ENCODE results near the gene WT1. TPM values are rescaled to one million over a fixed set of nuclear protein-coding genes. Genes with fewer than 3 reads are reported as not detected.

WT1 gene
- total and polyA plus RNA-seq, 10 of the 15 experiments (the other 5 are each of a cell fraction or from before 2014, with no cell fraction given), result 0.07 to 0.37 (median 0.08) TPM; not detected in 7

DNA sequence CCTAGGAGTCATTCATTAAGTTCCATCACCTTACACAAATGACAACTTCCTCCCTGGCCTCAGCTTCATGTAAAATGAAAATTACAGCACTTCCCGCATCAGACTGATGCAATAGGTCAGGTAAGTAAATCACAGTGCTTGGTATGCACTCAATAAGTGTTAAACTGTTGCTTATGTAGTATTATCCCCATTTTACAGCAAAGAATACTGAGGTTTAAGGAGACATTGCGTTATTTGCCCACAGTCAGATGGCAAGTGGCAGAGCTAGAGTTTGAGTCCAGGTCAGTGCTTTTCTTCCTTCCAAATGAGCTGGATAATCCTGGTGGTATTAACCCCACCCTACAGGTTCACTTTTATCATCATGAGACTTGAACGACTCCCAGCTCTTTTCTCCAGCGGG is 29.7 kb downstream of the WT1 start:
- Histone ChIP-seq H3K4me2 (ENCODE audit: control insufficient read depth, insufficient read depth) (no peak overlapping the region), H3K4me1 (ENCODE audit: control insufficient read depth, insufficient read depth, low read length) (no peaks in the 10 kb centered on the region), H3K9ac (ENCODE audit: control insufficient read depth, insufficient read depth, low read length) (no peak overlapping the region), H3K27ac (ENCODE audit: control insufficient read depth, insufficient read depth) (no peak overlapping the region), H2AFZ (ENCODE audit: control insufficient read depth, low read depth, low read length) (no peak overlapping the region), H3K4me3 (no peak overlapping the region), H3K36me3 (ENCODE audit: control insufficient read depth in 2 of 2, insufficient read depth in 2 of 2, low read length in 1 of 2) (no peaks in the 10 kb centered on the region), H4K20me1 (ENCODE audit: control insufficient read depth, insufficient read depth) (no peaks in the 10 kb centered on the region), H3K27me3 (replicated peaks in 1 of 2; ENCODE audit: control insufficient read depth in 2 of 2, insufficient read depth in 2 of 2, low read length in 1 of 2) (no peaks in the 10 kb centered on the region; a peak in 1 of 4 replicates), H3K79me2 (ENCODE audit: control insufficient read depth, insufficient read depth, low read length) (no peaks in the 10 kb centered on the region), H3K9me3 (replicated peaks; ENCODE audit: control insufficient read depth, insufficient read depth, low read length) (no peaks in the 10 kb centered on the region)
- SMC1A ChIA-PET (ENCODE audit: uncharacterized antibody, unreplicated experiment), result interaction anchor here (0.5 to 1.3 kb wide), 3 partner anchors 38 to 265 kb away, joined by 3 read pairs; no protein-coding TSS in a partner anchor
- POLR2A ChIA-PET, result no interaction called here
- FAIRE-seq (no peak), DNase-seq (ENCODE audit: low read depth, low spot score) (no peak), ATAC-seq (no peak)
- RAD21 ChIA-PET (ENCODE audit: unreplicated experiment), result no interaction called here
- intact Hi-C loops (cut with micrococcal nuclease; ENCODE audit: unreplicated experiment) (no loop called here), in situ Hi-C loops (cut with MboI) (no loop called here)
- CTCF ChIA-PET, result interaction anchor here (0.9 to 1.5 kb wide), 2 partner anchors 8 to 19 kb away, joined by 4 read pairs; no protein-coding TSS in a partner anchor
- WGBS (ENCODE audit: insufficient coverage, insufficient replicate concordance, low lambda C conversion rate, missing lambda C conversion rate), result 44% methylated on average over 4 of the region's 4 CpGs
- no TSS peak for BruUV-seq (replicated peaks)
- TF ChIP-seq ZNF207 (IDR thresholded peaks at IDR 0.05; ENCODE audit: borderline replicate concordance) (no peak), ETV6 (conservative IDR thresholded peaks at IDR 0.05 in 1 of 2, IDR thresholded peaks at IDR 0.05 in 1 of 2; ENCODE audit: borderline replicate concordance in 1 of 2, low read depth in 1 of 2) (no peak), BCLAF1 (IDR thresholded peaks at IDR 0.05) (no peak), ZBED1 (IDR thresholded peaks at IDR 0.05; ENCODE audit: borderline replicate concordance) (no peak), RB1 (IDR thresholded peaks at IDR 0.05; ENCODE audit: borderline replicate concordance) (no peak), NFYA (IDR thresholded peaks at IDR 0.05; ENCODE audit: borderline replicate concordance, low read depth, low read length) (no peak), E2F8 (IDR thresholded peaks at IDR 0.05; ENCODE audit: low read depth, partially characterized antibody) (no peak), SIX5 (IDR thresholded peaks at IDR 0.05; ENCODE audit: low read depth, low read length, severe bottlenecking) (no peak), STAT3 (IDR thresholded peaks at IDR 0.05; ENCODE audit: low read depth, low read length) (no peak), CHD4 (IDR thresholded peaks at IDR 0.05) (no peak), ATF7 (IDR thresholded peaks at IDR 0.05; ENCODE audit: low read depth) (no peak), NRF1 (conservative IDR thresholded peaks at IDR 0.05; ENCODE audit: low read depth, low read length) (no peak)
- TF ChIP-seq, protein P1, sequence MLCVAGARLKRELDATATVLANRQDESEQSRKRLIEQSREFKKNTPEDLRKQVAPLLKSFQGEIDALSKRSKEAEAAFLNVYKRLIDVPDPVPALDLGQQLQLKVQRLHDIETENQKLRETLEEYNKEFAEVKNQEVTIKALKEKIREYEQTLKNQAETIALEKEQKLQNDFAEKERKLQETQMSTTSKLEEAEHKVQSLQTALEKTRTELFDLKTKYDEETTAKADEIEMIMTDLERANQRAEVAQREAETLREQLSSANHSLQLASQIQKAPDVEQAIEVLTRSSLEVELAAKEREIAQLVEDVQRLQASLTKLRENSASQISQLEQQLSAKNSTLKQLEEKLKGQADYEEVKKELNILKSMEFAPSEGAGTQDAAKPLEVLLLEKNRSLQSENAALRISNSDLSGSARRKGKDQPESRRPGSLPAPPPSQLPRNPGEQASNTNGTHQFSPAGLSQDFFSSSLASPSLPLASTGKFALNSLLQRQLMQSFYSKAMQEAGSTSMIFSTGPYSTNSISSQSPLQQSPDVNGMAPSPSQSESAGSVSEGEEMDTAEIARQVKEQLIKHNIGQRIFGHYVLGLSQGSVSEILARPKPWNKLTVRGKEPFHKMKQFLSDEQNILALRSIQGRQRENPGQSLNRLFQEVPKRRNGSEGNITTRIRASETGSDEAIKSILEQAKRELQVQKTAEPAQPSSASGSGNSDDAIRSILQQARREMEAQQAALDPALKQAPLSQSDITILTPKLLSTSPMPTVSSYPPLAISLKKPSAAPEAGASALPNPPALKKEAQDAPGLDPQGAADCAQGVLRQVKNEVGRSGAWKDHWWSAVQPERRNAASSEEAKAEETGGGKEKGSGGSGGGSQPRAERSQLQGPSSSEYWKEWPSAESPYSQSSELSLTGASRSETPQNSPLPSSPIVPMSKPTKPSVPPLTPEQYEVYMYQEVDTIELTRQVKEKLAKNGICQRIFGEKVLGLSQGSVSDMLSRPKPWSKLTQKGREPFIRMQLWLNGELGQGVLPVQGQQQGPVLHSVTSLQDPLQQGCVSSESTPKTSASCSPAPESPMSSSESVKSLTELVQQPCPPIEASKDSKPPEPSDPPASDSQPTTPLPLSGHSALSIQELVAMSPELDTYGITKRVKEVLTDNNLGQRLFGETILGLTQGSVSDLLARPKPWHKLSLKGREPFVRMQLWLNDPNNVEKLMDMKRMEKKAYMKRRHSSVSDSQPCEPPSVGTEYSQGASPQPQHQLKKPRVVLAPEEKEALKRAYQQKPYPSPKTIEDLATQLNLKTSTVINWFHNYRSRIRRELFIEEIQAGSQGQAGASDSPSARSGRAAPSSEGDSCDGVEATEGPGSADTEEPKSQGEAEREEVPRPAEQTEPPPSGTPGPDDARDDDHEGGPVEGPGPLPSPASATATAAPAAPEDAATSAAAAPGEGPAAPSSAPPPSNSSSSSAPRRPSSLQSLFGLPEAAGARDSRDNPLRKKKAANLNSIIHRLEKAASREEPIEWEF (IDR thresholded peaks at IDR 0.05; ENCODE audit: insufficient replicate concordance, low read depth, low read length), result no peak

Data from GM12878 (cell line).